GM21737 (cell line): ENCODE results near the gene DIAPH2.
"Not testable (repeated sequence)": the region's sequence is repeated elsewhere in the genome, so short reads cannot be mapped to it uniquely, and the experiment has no call there.

Experiments
- ATAC-seq: cut with Tn5 transposase; IDR thresholded peaks from one replicate; pipeline ENCODE4 v1.9.1; 2021; ENCODE audit warnings: mild to moderate bottlenecking, moderate library complexity; ENCODE audit not compliant: unreplicated experiment

The DIAPH2 gene

GRCh38 chrX:97366237-97366636, 681.6 kb downstream of the DIAPH2 start:
- no peak for ATAC-seq

- no peak for ATAC-seq
Measured at GRCh38 chrX:97367125-97367524, 682.5 kb downstream of the DIAPH2 start.

DNA sequence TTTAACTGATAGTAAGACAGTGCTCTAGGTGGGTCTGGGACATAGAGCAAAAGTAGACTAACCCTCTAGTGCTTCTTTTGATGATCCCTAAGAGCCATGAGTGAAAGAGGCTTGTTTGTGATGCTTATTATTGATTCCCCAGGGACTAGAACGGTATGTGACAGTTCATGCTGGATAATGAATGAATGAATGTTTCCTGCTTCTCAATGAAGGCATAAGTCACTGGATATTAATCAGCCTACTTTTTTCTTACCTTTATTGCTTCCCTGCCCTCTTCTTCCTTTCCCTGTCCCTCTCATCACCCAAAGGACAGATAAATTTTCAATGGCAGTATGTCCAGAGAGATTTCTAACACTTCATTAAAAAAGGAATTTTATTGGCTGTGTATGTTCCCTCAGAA, 685.3 kb downstream of the DIAPH2 start:
- ATAC-seq: no peak

- no peak for ATAC-seq
Measured at GRCh38 chrX:97372001-97372766, 687.5 kb downstream of the DIAPH2 start.

DNA sequence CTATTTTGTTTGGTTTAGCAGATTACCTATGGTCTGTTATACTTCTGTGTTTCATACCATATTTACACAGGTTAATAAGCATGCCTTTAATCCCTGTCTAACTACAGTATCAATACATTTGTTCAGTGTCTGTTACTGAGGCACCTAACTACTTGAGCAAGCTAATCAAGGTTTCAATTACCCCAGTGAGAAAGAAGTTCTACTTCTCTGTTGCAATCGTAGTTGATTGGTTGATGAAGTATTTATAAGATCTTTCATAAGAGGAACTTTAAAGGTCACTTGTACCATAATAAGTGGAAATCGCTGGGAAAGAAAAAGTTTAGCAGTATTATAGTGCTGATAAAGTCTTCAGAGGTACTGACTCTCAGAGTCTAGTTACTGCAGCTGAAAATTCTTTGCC, 689.6 kb downstream of the DIAPH2 start:
- ATAC-seq: no peak

- ATAC-seq: no peak
Measured at GRCh38 chrX:97380200-97380599, 695.6 kb downstream of the DIAPH2 start.

GRCh38 chrX:97384685-97385084, 700.0 kb downstream of the DIAPH2 start:
- ATAC-seq: no peak

DNA sequence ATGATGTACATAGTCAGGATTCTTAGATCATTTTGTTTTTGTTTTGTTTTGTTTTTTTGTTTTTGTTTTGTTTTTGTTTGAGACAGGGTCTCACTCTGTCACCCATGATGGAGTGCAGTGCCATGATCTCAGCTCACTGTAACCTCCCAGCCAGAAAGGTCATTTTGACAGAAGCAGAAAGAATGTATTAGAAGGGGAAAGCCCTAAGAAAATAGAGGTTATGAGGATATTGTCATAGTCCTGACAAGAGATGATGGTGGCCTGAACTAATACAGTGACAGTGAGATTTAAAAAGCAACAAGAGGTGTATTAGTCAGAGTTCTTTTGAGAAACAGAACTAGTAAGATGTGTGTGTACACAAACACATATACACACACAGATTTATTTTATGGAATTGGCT, 702.4 kb downstream of the DIAPH2 start:
- ATAC-seq: no peak

DNA sequence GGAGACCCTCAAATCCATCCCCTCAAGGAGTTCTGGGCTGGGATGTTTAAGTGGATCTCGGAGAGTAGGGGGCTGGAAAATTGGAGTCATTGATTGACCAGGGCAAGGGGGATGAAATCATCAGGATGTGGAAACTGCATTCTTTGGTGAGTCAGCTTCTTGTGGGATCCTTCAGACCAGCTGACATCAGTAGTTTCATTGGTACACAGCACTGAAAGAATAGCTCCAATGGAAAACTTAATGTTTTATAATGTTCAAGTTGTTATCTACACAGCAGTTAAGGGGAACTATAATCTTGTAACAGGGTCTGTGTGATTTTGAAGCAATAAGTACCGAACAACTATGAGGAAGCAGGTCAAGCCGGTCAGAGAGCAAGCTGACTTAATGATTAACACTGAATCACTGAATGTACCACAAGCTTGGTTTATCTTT, 705.1 kb downstream of the DIAPH2 start:
- no peak for ATAC-seq

GRCh38 chrX:97397371-97397770, 712.7 kb downstream of the DIAPH2 start:
- ATAC-seq: no peak

DNA sequence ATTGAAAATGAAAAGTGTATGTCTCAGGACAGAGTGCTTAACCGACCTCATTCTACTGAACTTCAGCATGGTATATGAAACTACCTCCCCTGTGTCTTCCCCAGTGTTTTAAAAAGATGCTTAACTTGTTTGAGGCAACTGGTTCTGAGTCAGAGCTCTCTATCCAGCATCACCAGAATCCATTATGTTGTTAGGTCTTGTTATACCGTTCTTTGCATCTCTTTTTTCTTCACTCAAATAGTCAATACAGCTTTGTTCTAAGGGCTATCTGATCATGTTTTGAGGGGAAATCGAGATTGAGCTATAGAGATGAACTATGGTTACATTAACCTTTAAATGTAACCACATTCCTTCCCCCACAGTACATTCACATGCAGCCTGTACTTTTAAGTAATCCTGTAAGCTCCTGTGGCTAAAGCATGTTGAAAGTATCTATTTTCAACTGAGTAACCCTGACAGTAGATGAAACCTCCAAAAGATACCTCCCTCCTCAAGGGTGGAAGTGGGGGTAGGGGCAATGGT, 713.4 kb downstream of the DIAPH2 start:
- peak; percentile 45 for ATAC-seq

DNA sequence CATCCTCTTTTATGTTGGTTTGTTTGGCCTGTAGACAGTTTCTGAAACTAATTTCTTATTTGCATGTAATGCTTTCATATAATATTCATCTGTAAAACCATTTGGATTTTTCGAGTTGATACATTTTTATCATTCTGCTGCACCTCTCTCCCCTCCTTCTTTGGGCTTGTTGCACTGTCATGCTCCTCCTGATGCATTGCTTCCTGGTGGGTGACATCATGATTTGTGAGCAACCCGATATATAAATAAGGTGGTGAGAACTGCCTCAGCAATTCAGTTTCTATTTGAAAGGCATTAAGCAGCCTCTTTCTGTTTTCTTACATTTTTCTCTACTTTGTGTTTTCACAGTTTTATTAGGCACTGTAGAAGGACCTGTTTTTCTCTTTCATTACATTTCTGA, 714.8 kb downstream of the DIAPH2 start:
- peak; percentile 39 for ATAC-seq

- no peak for ATAC-seq
Measured at GRCh38 chrX:97400492-97400891, 715.9 kb downstream of the DIAPH2 start.

DNA sequence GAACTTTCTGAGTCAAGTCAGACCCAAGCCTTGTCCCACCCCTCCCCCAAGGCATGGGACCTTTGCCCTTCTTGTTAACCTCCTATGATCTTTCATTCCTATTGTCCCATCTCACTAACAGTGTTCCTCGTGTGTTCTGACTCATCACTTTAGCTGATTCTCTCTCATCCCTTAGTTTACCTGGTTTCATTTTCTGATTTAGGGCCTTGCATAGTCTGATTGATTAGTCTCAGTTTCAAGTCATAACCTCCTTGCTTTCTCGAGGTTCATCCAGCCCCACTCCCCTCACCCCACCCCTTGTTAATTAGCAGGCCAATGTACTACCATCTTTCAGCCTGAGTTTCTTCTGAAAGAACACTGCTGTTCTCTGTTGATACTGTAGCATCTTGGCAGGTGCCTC, 716.5 kb downstream of the DIAPH2 start:
- ATAC-seq: peak; percentile 49

DNA sequence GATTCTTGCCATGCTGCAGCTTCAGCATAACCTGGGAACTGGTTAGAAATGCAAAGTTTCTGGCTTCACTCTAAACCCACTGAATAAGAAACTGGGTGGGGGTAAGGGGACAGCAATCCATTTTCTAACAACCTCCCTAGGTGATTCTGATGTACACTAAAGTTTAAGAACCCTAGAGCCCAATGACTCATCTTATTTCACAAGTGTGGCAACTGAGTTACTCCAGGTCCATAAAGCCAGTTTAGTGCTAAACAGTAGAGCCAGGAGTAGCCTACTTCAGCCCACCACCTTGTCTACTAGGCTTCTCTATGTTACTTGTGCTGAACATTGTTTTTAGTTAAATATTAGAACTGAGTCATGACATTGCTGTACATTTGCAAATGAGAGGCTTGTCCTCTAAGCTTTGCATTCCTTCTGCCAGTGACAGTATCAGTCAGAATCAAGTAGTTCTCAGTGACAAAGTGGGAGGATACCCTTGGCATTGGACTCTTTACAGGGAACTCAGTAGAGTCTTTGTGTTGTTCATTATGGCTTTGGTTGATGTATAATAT, 717.0 kb downstream of the DIAPH2 start:
- ATAC-seq: no peak

- ATAC-seq: no peak
Measured at GRCh38 chrX:97402333-97402732, 717.7 kb downstream of the DIAPH2 start.

DNA sequence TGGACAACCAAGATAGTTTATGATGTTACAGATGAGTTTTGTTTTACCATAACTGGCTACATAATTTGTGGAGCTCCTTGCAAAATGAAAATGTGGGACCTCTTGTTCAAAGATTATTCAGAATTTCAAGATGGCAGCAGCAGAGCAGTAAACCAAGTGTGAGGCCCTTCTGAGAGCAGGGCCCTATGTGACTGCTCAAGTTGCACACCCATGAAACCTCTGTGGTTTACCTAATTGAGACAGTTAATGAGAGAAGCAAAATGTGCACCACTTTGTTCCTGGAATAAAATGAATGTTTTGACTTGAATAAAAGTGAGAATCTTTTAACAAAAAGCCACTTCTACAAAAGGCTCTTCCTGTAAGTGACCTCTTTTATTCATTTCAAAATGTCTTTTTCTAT, 718.3 kb downstream of the DIAPH2 start:
- no peak for ATAC-seq

GRCh38 chrX:97405031-97405660, 720.5 kb downstream of the DIAPH2 start:
- ATAC-seq: no peak

- ATAC-seq: not testable (repeated sequence)
Measured at GRCh38 chrX:97409632-97410415, 725.2 kb downstream of the DIAPH2 start.

- no peak for ATAC-seq
Measured at GRCh38 chrX:97416461-97416860, 731.8 kb downstream of the DIAPH2 start.

- ATAC-seq: no peak
Measured at GRCh38 chrX:97429101-97429500, 744.5 kb downstream of the DIAPH2 start.
